H1 (cell line): ENCODE data around the gene TMEM117. TPM values are rescaled to one million over a fixed set of nuclear protein-coding genes. Genes with fewer than 3 reads are reported as not detected.

Source experiments
- ATF2 ChIP-seq: IDR thresholded peaks from 2 replicates; pipeline ENCODE4 v1.6.1; 2012; ENCODE audit warnings: low read length, inconsistent platforms
- HDAC6 ChIP-seq: IDR thresholded peaks from one replicate; pipeline ENCODE4 v1.7.1; 2012; ENCODE audit warnings: low read depth, mild to moderate bottlenecking, inconsistent platforms, low read length, moderate library complexity
- RAD21 ChIP-seq, 2 experiments: IDR thresholded peaks in 1 of 2; conservative IDR thresholded peaks in 1 of 2; 2 replicates each; pipeline ENCODE4 v1.6.1; 2011; ENCODE audit warnings: low read depth in 2 of 2, low read length in 2 of 2, improper control_type of control experiment in 1 of 2, inconsistent platforms in 1 of 2, mild to moderate bottlenecking in 1 of 2, moderate library complexity in 1 of 2
- TBP ChIP-seq: IDR thresholded peaks from 2 replicates; pipeline ENCODE4 v1.6.1; 2011; ENCODE audit warnings: low read depth, low read length, improper control_type of control experiment
- polyA plus RNA-seq, 7 experiments: library from polyadenylated mRNA; depleted of rRNA in 3 of 7; stranded (reverse) in 5 of 7; unstranded in 2 of 7; fragments of >200 nt in 5 of 7; fragments of 200-250 nt in 2 of 7; gene quantifications; 1 replicate in 5 of 7; 2 replicates in 1 of 7; 4 replicates in 1 of 7; pipeline versions ENCODE4 v1.2.1 to v1.2.3, GENCODE V29; 2011 to 2013; ENCODE audit warnings: missing spikeins in 2 of 7, mixed read lengths in 2 of 7
- total RNA-seq: library from RNA; stranded (reverse); fragmentation: NEBNext Ultra II Directional; extraction: Animal tissue kit (Norgen Biotek cat#: 25700); gene quantifications from 2 replicates; pipeline ENCODE4 v1.2.1, GENCODE V29; 2021

The TMEM117 gene
- total and polyA plus RNA-seq, 2 of the 8 experiments (the other 6 are each of a cell fraction or from before 2014, with no cell fraction given): 0.80 to 1.4 TPM

- TF ChIP-seq ATF2 (no peak), RAD21 (IDR thresholded peaks at IDR 0.05 in 1 of 2, conservative IDR thresholded peaks at IDR 0.05 in 1 of 2; ENCODE audit: low read depth in 2 of 2, low read length in 2 of 2) (no peak), HDAC6 (no peak), TBP (no peak)
- TF ChIP-seq, all 59 proteins: peak for 0
These were observed 539.8 kb downstream of the TMEM117 start (continued) for GRCh38 chr12:44375694-44376093.
